ENCODE results near the gene OR6J1. TPM values are rescaled to one million over a fixed set of nuclear protein-coding genes. Genes with fewer than 3 reads are reported as not detected.

OR6J1 gene
- total and polyA plus RNA-seq, 2 of the 8 experiments (the other 6 are each of a cell fraction or from before 2014, with no cell fraction given), result not detected

GRCh38 chr14:22650046-22650739, 6.0 kb upstream of the OR6J1 start:
- Histone ChIP-seq H2AFZ (ENCODE audit: low read length) (no peak overlapping the region), H3K79me1 (ENCODE audit: low read depth, low read length) (no peaks in the 10 kb centered on the region), H3K18ac (ENCODE audit: extremely low read depth, low read length) (no peak overlapping the region), H3K14ac (ENCODE audit: insufficient read length) (no peak overlapping the region), H2BK20ac (ENCODE audit: low read length) (no peak overlapping the region), H3K23ac (ENCODE audit: insufficient read length) (no peak overlapping the region), H3K79me2 (ENCODE audit: control insufficient read depth in 1 of 2, insufficient read depth in 2 of 2, low read length in 2 of 2) (no peaks in the 10 kb centered on the region), H3K9ac (replicated peaks in 1 of 4; ENCODE audit: extremely low read depth in 1 of 4, low read depth in 3 of 4, low read length in 3 of 4) (no peak overlapping the region), H3K9me3 (ENCODE audit: insufficient read depth in 2 of 2, low read depth in 1 of 2, low read length in 1 of 2) (no peaks in the 10 kb centered on the region), H3K36me3 (ENCODE audit: control insufficient read depth in 2 of 4, insufficient read depth in 4 of 4, low read length in 3 of 4) (no peaks in the 10 kb centered on the region), H2AK5ac (ENCODE audit: low read depth, low read length) (no peak overlapping the region), H4K8ac (ENCODE audit: extremely low read depth, insufficient read depth, low read length) (no peak overlapping the region), H4K5ac (ENCODE audit: insufficient read length, low read depth, low read length) (no peak overlapping the region), H2BK120ac (replicated peaks; ENCODE audit: low read depth, low read length) (no peak overlapping the region), H3K27ac (ENCODE audit: low read depth, low read length) (no peak overlapping the region), H3K27me3 (replicated peaks in 1 of 4; ENCODE audit: control insufficient read depth in 3 of 4, extremely low read depth in 1 of 4, insufficient read depth in 3 of 4, low read length in 3 of 4) (no peaks in the 10 kb centered on the region), H2BK15ac (ENCODE audit: low read length) (no peak overlapping the region), H2BK5ac (ENCODE audit: low read depth, low read length) (no peak overlapping the region), H2BK12ac (ENCODE audit: low read depth, low read length) (no peak overlapping the region), H4K20me1 (replicated peaks in 1 of 2; ENCODE audit: control insufficient read depth in 1 of 2, insufficient read depth in 2 of 2, low read length in 2 of 2) (no peaks in the 10 kb centered on the region), H3K4ac (replicated peaks; ENCODE audit: insufficient read length, low read depth, low read length) (no peak overlapping the region), H3K4me1 (replicated peaks in 1 of 4; ENCODE audit: control insufficient read depth in 3 of 4, insufficient read depth in 4 of 4, low read length in 3 of 4) (no peaks in the 10 kb centered on the region), H3K23me2 (ENCODE audit: low read depth, low read length) (no peaks in the 10 kb centered on the region), H3K56ac (replicated peaks; ENCODE audit: insufficient read length, low read depth, low read length) (no peak overlapping the region), H3K4me2 (ENCODE audit: insufficient read depth in 1 of 2, low read depth in 2 of 2, low read length in 2 of 2) (no peak overlapping the region), H4K91ac (replicated peaks; ENCODE audit: insufficient read length, low read length) (no peak overlapping the region), H3K4me3 (ENCODE audit: extremely low read depth in 1 of 4, insufficient read depth in 2 of 4, low read depth in 3 of 4, low read length in 4 of 4) (no peak overlapping the region)
- ChIA-PET CTCF (ENCODE audit: partially characterized antibody) (interaction anchor here (0.7 to 6.7 kb wide), 6 partner anchors 9 to 92 kb away, joined by 3 to 78 read pairs (median 4); no protein-coding TSS in a partner anchor), POLR2A (ENCODE audit: partially characterized antibody) (interaction anchor here (2.1 kb wide), 1 partner anchor 52 kb away, joined by 7 read pairs; the partner anchor contains the start of gene ABHD4)
- 81% methylated on average over 7 of the region's 7 CpGs; no CpG with 5 or more reads in 1 of the 2 experiments for WGBS, 2 experiments (ENCODE audit: extremely low coverage in 1 of 2, insufficient coverage in 1 of 2, insufficient read length in 1 of 2, insufficient replicate concordance in 2 of 2, low coverage in 1 of 2, low lambda C conversion rate in 2 of 2, missing lambda C conversion rate in 1 of 2)
- no peak for DNase-seq (ENCODE audit: low read depth in 1 of 2, low spot score in 2 of 2)
- no peak for FAIRE-seq
- TF ChIP-seq NRF1 (IDR thresholded peaks at IDR 0.05; ENCODE audit: low read depth, low read length) (no peak), KDM1A (IDR thresholded peaks at IDR 0.05; ENCODE audit: borderline replicate concordance, low read length) (no peak), CHD2 (IDR thresholded peaks at IDR 0.05; ENCODE audit: low read length) (no peak), SP1 (IDR thresholded peaks at IDR 0.05; ENCODE audit: low read depth, low read length) (no peak), ATF2 (IDR thresholded peaks at IDR 0.05; ENCODE audit: low read length) (no peak), ATF3 (IDR thresholded peaks at IDR 0.05; ENCODE audit: insufficient read depth, low read depth, low read length) (no peak), EP300 (IDR thresholded peaks at IDR 0.05; ENCODE audit: borderline replicate concordance in 1 of 2, low read depth in 2 of 2, low read length in 2 of 2) (no peak), HDAC6 (IDR thresholded peaks at IDR 0.05; ENCODE audit: low read depth, low read length) (no peak), CBX5 (IDR thresholded peaks at IDR 0.05; ENCODE audit: low read depth, low read length) (no peak), CREB1 (IDR thresholded peaks at IDR 0.05) (no peak), KDM4A (IDR thresholded peaks at IDR 0.05; ENCODE audit: low read depth, low read length, severe bottlenecking) (no peak)
